PFSK-1 (cell line): ENCODE results near the gene CLINT1. TPM values are rescaled to one million over a fixed set of nuclear protein-coding genes. Genes with fewer than 3 reads are reported as not detected.

Experiments
- FOXP2 ChIP-seq: optimal IDR thresholded peaks from 2 replicates; pipeline ENCODE3; 2011; ENCODE audit warnings: borderline replicate concordance, control low read depth, inconsistent platforms; ENCODE audit not compliant: insufficient read depth; ENCODE audit errors: extremely low read length, extremely low read depth
- POLR2AphosphoS5 ChIP-seq: IDR thresholded peaks from 2 replicates; pipeline ENCODE4 v1.6.1; 2012; ENCODE audit warnings: low read depth, mild to moderate bottlenecking, control low read depth, low read length, moderate library complexity
- REST ChIP-seq, 2 experiments: IDR thresholded peaks; 2 replicates each; pipeline versions ENCODE4 v1.6.1 to v1.8.0; 2011 to 2012; ENCODE audit warnings: low read depth in 2 of 2, low read length in 2 of 2, control low read depth in 1 of 2, inconsistent platforms in 1 of 2, mild to moderate bottlenecking in 1 of 2, moderate library complexity in 1 of 2; ENCODE audit not compliant: insufficient read depth in 1 of 2
- SIN3A ChIP-seq: IDR thresholded peaks from 2 replicates; pipeline ENCODE4 v1.6.1; 2012; ENCODE audit warnings: mild to moderate bottlenecking, low read length, moderate library complexity, borderline replicate concordance; ENCODE audit not compliant: insufficient read depth
- TAF1 ChIP-seq: IDR thresholded peaks from 2 replicates; pipeline ENCODE4 v1.6.1; 2012; ENCODE audit warnings: low read length, control low read depth, borderline replicate concordance; ENCODE audit not compliant: insufficient read depth
- polyA plus RNA-seq: library from polyadenylated mRNA; unstranded; fragments of >200 nt; gene quantifications from one replicate; pipeline ENCODE4 v1.2.1, GENCODE V29; 2012; ENCODE audit warnings: low read depth, missing spikeins; ENCODE audit not compliant: insufficient read length

Gene CLINT1
- 77.0 TPM for polyA plus RNA-seq

GRCh38 chr5:157858527-157859226 is at the start of gene CLINT1:
CLINT1 (minus strand) TSS chr5:157859145; CDS start chr5:157858970, 175 bp downstream.
- TF ChIP-seq SIN3A = no peak
- TF ChIP-seq POLR2AphosphoS5 = peak; percentile 89
- no peak for TF ChIP-seq REST (IDR thresholded peaks at IDR 0.05; ENCODE audit: insufficient read depth in 1 of 2, low read depth in 2 of 2, low read length in 2 of 2)
- TF ChIP-seq TAF1 = 0 out of 2 replicates have a peak, but pooled peaks have one; percentile 43
- TF ChIP-seq FOXP2 = peak; percentile 88

- no peak for TF ChIP-seq POLR2AphosphoS5
- TF ChIP-seq FOXP2 = no peak
- TF ChIP-seq SIN3A = no peak
- no peak for TF ChIP-seq TAF1
- TF ChIP-seq REST (IDR thresholded peaks at IDR 0.05; ENCODE audit: insufficient read depth in 1 of 2, low read depth in 2 of 2, low read length in 2 of 2) = no peak
Observed at GRCh38 chr5:157908459-157908858, 49.5 kb upstream of the CLINT1 start.

- TF ChIP-seq SIN3A (no peak), REST (IDR thresholded peaks at IDR 0.05; ENCODE audit: insufficient read depth in 1 of 2, low read depth in 2 of 2, low read length in 2 of 2) (no peak), POLR2AphosphoS5 (no peak), TAF1 (no peak), FOXP2 (no peak)
Observed at GRCh38 chr5:157907479-157907878, 48.5 kb upstream of the CLINT1 start.

GRCh38 chr5:157903117-157903450 is 44.1 kb upstream of the CLINT1 start:
- TF ChIP-seq POLR2AphosphoS5 (no peak), SIN3A (no peak), REST (IDR thresholded peaks at IDR 0.05; ENCODE audit: insufficient read depth in 1 of 2, low read depth in 2 of 2, low read length in 2 of 2) (no peak), TAF1 (no peak), FOXP2 (no peak)
